H1 (cell line): Measurements from ENCODE around the gene RPSA.
"Not testable (repeated sequence)": the region's sequence is repeated elsewhere in the genome, so short reads cannot be mapped to it uniquely, and the experiment has no call there.

Source experiments
- CTCF ChIP-seq, 3 experiments: IDR thresholded peaks; 1 replicate in 2 of 3; 2 replicates in 1 of 3; pipeline versions ENCODE4 v1.5.1 to v1.6.1; 2011; ENCODE audit warnings: low read length in 3 of 3, mild to moderate bottlenecking in 3 of 3, inconsistent platforms in 2 of 3, low read depth in 1 of 3, moderate library complexity in 1 of 3; ENCODE audit not compliant: insufficient read depth in 1 of 3; ENCODE audit errors: control extremely low read depth in 1 of 3
- EGR1 ChIP-seq: IDR thresholded peaks from 2 replicates; pipeline ENCODE4 v1.6.1; 2011; ENCODE audit warnings: low read depth, low read length, borderline replicate concordance
- EZH2 ChIP-seq: fragments of 200-600 bp; sonication (generic); IDR thresholded peaks from 2 replicates; pipeline ENCODE4 v1.7.1; 2012; ENCODE audit warnings: low read depth, mild to moderate bottlenecking, moderate library complexity, low read length, inconsistent platforms; ENCODE audit not compliant: severe bottlenecking
- HDAC2 ChIP-seq, 2 experiments: fragments of 300-600 bp in 1 of 2; sonication (generic) in 1 of 2; IDR thresholded peaks; 2 replicates each; pipeline ENCODE4 v1.6.1; 2011 to 2012; ENCODE audit warnings: low read depth in 2 of 2, low read length in 2 of 2, mild to moderate bottlenecking in 2 of 2, moderate library complexity in 2 of 2, borderline replicate concordance in 1 of 2, inconsistent platforms in 1 of 2
- KDM4A ChIP-seq: IDR thresholded peaks from one replicate; pipeline ENCODE4 v1.7.1; 2012; ENCODE audit warnings: low read depth, mild to moderate bottlenecking, moderate library complexity, low read length, inconsistent platforms; ENCODE audit not compliant: severe bottlenecking
- MAX ChIP-seq: IDR thresholded peaks from 2 replicates; pipeline ENCODE4 v1.6.1; 2012; ENCODE audit warnings: inconsistent platforms
- POLR2A ChIP-seq, 2 experiments: IDR thresholded peaks; 1 replicate in 1 of 2; 2 replicates in 1 of 2; pipeline ENCODE4 v1.6.1; 2011; ENCODE audit warnings: low read depth in 2 of 2, low read length in 2 of 2, mild to moderate bottlenecking in 2 of 2; ENCODE audit errors: control extremely low read depth in 1 of 2
- POLR2AphosphoS5 ChIP-seq: IDR thresholded peaks from 2 replicates; pipeline ENCODE4 v1.6.1; 2011; ENCODE audit warnings: low read depth, low read length
- RXRA ChIP-seq: IDR thresholded peaks from 2 replicates; pipeline ENCODE4 v1.6.1; 2011; ENCODE audit warnings: low read depth, mild to moderate bottlenecking, low read length, moderate library complexity; ENCODE audit not compliant: insufficient read depth
- SP1 ChIP-seq: IDR thresholded peaks from 2 replicates; pipeline ENCODE4 v1.6.1; 2011; ENCODE audit warnings: low read depth, low read length
- TBP ChIP-seq: IDR thresholded peaks from 2 replicates; pipeline ENCODE4 v1.6.1; 2011; ENCODE audit warnings: low read depth, low read length, improper control_type of control experiment
- TCF12 ChIP-seq: IDR thresholded peaks from 2 replicates; pipeline ENCODE4 v1.6.1; 2011; ENCODE audit warnings: low read depth, mild to moderate bottlenecking, low read length

- TF ChIP-seq CTCF (IDR thresholded peaks at IDR 0.05; ENCODE audit: control extremely low read depth in 1 of 3, insufficient read depth in 1 of 3, low read depth in 1 of 3, low read length in 3 of 3); EZH2; POLR2A (IDR thresholded peaks at IDR 0.05; ENCODE audit: control extremely low read depth in 1 of 2, low read depth in 2 of 2, low read length in 2 of 2); SP1; EGR1; HDAC2 (IDR thresholded peaks at IDR 0.05; ENCODE audit: borderline replicate concordance in 1 of 2, low read depth in 2 of 2, low read length in 2 of 2); POLR2AphosphoS5; TCF12; KDM4A; TBP; MAX; RXRA: not testable (repeated sequence)
Measured at GRCh38 chr3:39416998-39417397, 10.5 kb downstream of the RPSA start.
